GM21367 (cell line): ENCODE results near the gene DNAJC10.
"Not testable (repeated sequence)": the region's sequence is repeated elsewhere in the genome, so short reads cannot be mapped to it uniquely, and the experiment has no call there.

Experiments
- ATAC-seq: cut with Tn5 transposase; IDR thresholded peaks from one replicate; pipeline ENCODE4 v1.9.1; 2021; ENCODE audit not compliant: unreplicated experiment

The DNAJC10 gene

GRCh38 chr2:182726473-182726872 lies 10.4 kb downstream of the DNAJC10 start:
- no peak for ATAC-seq

DNA sequence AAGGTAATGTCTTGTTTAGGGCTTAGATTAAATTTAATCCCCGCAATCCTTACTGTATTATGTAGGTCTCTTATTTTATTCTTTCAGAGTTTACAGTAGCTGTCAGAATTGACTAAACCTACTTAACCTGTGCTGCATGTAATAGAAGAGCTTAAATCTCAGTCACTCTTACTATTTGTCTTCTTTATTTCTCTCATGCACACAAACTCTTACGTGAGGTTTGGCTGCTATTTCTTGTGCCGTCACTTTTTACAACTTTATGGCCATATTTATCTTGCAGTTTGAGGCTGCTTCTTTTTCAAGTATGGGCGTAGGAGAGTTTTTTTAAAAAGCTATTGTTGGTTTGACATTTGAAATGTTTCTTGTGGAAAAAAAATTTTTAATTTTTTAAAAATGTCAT lies 12.0 kb downstream of the DNAJC10 start:
- ATAC-seq = no peak

DNA sequence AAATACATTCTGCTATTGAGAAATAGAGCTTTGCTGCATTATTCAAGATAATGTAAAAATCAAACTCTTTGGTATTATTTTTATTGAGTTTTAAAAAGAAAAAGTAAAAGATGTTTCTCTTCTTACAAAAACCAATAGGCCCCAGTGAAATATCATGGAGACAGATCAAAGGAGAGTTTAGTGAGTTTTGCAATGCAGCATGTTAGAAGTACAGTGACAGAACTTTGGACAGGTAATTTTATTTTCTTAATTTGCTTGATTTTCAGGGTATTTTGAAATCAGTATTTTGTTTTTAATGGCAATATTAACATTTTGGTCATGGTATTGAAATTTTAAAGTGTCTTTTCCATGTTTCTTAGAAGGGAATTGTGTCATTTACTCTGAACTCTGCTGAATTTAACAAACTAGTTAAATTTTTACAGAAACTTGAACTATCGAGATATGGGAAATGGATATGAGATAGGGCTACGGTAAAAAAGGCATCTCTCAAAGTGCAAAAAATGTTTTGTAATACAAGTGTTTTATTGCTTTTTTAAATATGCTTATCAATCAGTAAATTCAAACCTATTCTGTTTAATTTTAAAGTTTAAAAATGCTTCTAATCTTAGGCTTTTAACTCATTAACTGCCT lies 13.8 kb downstream of the DNAJC10 start:
- no peak for ATAC-seq

DNA sequence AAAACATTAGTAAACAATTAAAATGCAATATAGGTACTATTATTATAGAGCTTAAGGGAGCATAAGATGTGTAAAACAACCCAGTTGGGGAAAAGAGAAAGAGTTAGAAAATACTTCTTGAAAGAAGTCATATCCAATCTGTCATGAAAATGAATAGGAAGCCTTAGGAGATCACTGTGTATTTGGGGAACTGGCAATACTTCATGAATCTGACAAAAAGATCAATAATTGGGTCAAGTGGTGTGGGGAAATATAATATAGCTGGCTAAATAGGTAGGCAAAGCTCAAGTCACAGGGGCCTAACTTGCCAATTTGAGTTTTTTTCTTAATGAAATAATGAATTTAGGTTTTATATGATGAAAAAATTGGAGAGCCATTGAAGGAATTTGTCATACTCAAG lies 14.4 kb downstream of the DNAJC10 start:
- no peak for ATAC-seq

DNA sequence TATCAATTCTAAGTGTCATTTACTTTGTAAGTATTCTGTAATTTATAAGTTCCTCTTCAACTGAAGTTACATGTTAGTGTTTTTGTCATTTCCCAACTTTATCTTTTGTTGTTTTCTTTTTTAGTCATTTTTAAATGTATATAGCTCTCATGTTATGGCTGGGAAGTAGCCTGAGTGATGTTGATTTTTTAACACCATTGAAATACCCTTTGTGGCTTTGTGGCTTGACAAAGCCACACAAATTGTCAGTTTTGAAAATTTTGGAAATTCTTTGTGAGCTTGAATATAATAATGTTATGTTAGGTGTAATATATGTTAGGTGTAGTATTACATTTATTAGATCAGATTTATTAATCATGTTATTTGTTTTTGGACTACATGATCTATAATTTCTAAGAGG lies 16.7 kb downstream of the DNAJC10 start:
- ATAC-seq = no peak

GRCh38 chr2:182733572-182733971 lies 17.5 kb downstream of the DNAJC10 start:
- ATAC-seq = no peak

DNA sequence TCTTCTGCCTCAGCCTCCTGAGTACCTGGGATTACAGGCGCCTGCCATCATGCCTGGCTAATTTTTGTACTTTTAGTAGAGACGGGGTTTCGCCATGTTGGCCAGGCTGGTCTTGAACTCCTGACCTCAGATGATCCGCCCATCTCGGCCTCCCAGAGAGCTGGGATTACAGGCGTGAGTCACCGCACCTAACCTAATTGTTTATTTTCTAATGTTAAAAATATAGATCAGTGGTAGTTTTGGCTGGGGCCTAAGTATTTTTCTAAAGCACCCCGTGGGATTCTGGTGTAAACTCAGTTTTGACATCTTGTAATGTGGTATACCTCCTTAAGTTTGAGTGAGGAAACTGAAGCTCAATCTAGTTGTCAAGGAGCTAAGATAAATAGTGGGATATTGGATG lies 20.8 kb downstream of the DNAJC10 start:
- ATAC-seq = not testable (repeated sequence)

GRCh38 chr2:182740701-182741100 lies 24.6 kb downstream of the DNAJC10 start:
- no peak for ATAC-seq

DNA sequence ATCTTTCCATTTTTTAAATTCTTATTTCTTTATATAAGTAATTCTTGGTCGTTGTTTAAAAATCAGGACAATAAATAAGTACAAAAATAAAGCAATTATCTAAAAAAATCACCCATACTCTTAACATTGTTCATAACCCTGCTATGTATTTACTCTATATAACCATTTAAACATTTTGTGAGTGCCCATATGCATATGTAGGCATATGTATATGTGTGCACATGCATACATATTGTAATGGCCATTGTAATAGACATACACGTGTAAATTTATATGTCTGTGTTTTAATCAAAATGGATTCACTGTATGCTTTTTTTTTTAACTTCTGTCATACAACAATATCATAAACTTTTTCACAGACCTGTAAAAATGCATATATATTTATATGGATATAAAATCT lies 25.6 kb downstream of the DNAJC10 start:
- no peak for ATAC-seq

GRCh38 chr2:182744490-182744889 lies 28.4 kb downstream of the DNAJC10 start:
- ATAC-seq = no peak

DNA sequence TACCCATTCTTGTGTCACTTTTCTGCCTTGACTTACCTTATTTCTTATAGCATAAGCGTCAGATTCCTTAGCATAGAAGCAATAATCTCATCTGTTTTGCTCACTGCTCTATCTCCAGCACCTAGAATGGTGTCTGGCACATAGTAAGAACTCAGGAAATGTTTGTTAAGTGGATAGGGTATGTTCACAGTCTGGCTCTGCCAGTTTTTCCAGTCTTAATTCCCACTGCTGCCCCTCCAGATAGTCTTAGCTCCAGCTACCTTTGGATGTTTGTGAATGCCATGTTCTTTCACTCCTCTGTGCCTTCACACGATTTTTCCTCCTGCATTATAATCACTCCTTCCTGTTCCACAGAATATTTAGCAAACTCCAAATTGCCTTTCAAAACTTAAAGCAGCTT lies 29.0 kb downstream of the DNAJC10 start:
- no peak for ATAC-seq

DNA sequence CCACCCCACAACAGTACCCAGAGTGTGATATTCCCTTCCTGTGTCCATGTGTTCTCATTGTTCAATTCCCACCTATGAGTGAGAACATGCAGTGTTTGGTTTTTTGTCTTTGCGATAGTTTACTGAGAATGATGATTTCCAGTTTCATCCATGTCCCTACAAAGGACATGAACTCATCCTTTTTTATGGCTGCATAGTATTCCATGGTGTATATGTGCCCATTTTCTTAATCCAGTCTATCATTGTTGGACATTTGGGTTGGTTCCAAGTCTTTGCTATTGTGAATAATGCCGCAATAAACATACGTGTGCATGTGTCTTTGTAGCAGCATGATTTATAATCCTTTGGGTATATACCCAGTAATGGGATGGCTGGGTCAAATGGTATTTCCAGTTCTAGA lies 29.8 kb downstream of the DNAJC10 start:
- not testable (repeated sequence) for ATAC-seq

GRCh38 chr2:182754231-182754630 lies 38.2 kb downstream of the DNAJC10 start:
- ATAC-seq = no peak

GRCh38 chr2:182758379-182758778 lies 42.3 kb downstream of the DNAJC10 start:
- ATAC-seq = no peak

GRCh38 chr2:182761903-182762302 lies 45.8 kb downstream of the DNAJC10 start:
- no peak for ATAC-seq

DNA sequence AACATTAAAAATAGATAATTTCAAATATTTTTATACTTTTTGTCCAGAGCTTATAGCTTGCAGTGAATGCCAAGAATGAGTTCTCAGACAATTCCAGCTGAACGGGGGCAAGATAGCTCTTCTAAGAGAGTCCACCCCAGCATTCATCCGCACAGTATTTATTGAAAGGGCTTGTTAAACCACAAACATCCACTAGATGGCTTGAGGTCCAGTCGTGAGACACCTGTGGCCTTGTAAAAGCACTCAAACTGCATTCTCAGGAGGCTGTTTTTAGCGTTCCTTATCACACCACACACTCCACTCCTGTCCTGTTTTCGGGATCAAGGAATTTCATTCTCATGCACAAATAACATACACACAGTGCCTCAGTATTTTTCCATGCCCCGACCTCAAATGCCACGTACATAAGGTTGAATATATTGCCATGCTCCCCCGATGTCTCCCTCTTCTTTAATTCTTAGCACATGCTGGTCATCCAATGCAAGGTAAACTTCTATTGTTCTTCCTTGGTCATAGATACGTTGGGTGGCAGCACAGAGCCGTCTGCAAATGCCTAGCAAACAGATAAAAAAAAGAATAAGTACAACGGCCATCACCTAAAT lies 47.4 kb downstream of the DNAJC10 start:
- ATAC-seq = no peak

DNA sequence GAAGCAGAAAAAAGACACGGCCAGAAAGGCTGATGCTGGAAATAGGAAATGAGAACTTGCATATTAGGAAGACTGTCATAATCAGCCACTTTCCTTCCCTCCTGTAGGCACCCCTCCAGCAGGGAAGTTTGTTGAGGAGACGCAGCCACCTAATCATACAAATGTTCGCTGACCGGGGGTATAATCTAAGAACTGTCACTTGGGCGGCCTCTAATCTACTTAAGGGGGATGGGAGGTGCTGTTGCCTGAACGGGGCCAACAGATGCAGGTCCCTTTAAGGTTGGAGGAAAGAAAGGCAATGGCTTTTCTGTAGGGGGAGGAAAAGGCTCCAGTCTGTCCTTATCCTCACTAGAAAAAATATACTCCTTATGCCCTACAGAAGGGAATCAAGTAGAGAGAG lies 50.6 kb downstream of the DNAJC10 start:
- ATAC-seq = no peak

DNA sequence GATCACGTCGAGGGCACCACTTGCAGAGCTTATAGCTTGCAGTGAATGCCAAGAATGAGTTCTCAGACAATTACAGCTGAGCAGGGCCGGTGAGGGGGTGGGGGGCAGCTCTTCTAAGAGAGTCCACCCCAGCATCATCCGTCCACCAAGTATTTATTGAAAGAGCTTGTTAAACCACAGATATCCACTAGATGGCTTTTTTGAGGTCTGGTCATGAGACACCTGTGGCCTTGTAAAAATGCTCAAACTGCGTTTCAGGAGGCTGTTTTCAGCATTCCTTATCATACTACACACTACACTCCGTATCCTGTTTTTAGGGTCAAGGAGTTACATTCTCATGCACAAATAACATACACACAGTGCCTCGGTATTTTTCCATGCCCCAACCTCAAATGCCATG lies 51.5 kb downstream of the DNAJC10 start:
- no peak for ATAC-seq

GRCh38 chr2:182768950-182769349 lies 52.9 kb downstream of the DNAJC10 start:
- ATAC-seq = not testable (repeated sequence)

- ATAC-seq = no peak
Measured at GRCh38 chr2:182779323-182779722, 63.3 kb downstream of the DNAJC10 start.

- not testable (repeated sequence) for ATAC-seq
Measured at GRCh38 chr2:182781099-182781498, 65.0 kb downstream of the DNAJC10 start.

GRCh38 chr2:182782686-182783085 lies 66.6 kb downstream of the DNAJC10 start:
- not testable (repeated sequence) for ATAC-seq
